IPS DF 6.9 (cell line): ENCODE results near the gene RAB28.

ENCODE experiments used
- DNase-seq: peaks from one replicate; pipeline ENCODE4 v3.0.0-alpha.2; 2013; ENCODE audit warnings: low read depth, low spot score
- H3K27ac ChIP-seq: one replicate; pipeline ENCODE4 v1.5.1; 2013; ENCODE audit warnings: low read length, control low read depth
- H3K27me3 ChIP-seq: 2 replicates; pipeline ENCODE4 v1.6.1; 2013; ENCODE audit warnings: mild to moderate bottlenecking, low read length; ENCODE audit not compliant: control insufficient read depth, insufficient read depth
- H3K36me3 ChIP-seq: 2 replicates; pipeline ENCODE4 v1.6.1; 2013; ENCODE audit warnings: low read length; ENCODE audit not compliant: control insufficient read depth, insufficient read depth
- H3K4me1 ChIP-seq: 2 replicates; pipeline ENCODE4 v1.6.1; 2013; ENCODE audit warnings: low read length; ENCODE audit not compliant: control insufficient read depth, insufficient read depth
- H3K4me3 ChIP-seq: 2 replicates; pipeline ENCODE4 v1.5.1; 2013; ENCODE audit warnings: mild to moderate bottlenecking, low read length
- H3K9me3 ChIP-seq: 2 replicates; pipeline ENCODE4 v1.6.1; 2013; ENCODE audit warnings: low read length, inconsistent platforms; ENCODE audit not compliant: control insufficient read depth, insufficient read depth
- WGBS: extraction: QIAGEN DNeasy Blood & Tissue Kit; methylation state at CpG from one replicate; pipeline ENCODE4 v1.1.7; 2013; ENCODE audit warnings: mixed read lengths, missing lambda C conversion rate; ENCODE audit not compliant: insufficient read length, insufficient coverage; 5-methylcytosine and 5-hydroxymethylcytosine counted together

The RAB28 gene

DNA sequence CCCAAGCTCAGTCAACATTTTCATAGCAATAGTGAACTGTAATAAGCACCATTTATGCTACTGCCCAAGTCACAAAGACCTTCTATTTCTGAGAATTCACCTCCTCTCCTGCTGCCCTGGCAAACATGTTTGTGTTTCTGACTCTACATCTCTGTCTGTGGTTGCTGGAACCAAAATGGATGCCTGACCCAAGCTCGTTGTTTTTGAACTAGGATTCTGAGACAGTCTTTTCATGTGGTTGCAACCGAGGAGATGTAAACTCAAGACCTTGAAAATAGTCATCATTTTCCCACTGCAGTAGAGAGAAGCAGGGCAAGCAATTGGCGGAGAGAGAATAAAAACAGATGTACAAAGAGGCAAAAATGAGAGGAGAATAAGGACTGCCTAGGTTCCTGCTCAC lies 160.2 kb downstream of the RAB28 start:
- no CpG with 5 or more reads among the region's 3 CpGs for WGBS
- H3K4me1 ChIP-seq: peaks cover 3% of the 10 kb centered on the region; the same call in 1 of the 2 replicates
- DNase-seq: no peak
- no peak overlapping the region for H3K27ac ChIP-seq
- no peaks in the 10 kb centered on the region for H3K9me3 ChIP-seq
- 0 out of 2 replicates have a peak, but pooled peaks cover 2% of the 10 kb centered on the region for H3K36me3 ChIP-seq
- no peak overlapping the region for H3K4me3 ChIP-seq
- no peaks in the 10 kb centered on the region for H3K27me3 ChIP-seq

DNA sequence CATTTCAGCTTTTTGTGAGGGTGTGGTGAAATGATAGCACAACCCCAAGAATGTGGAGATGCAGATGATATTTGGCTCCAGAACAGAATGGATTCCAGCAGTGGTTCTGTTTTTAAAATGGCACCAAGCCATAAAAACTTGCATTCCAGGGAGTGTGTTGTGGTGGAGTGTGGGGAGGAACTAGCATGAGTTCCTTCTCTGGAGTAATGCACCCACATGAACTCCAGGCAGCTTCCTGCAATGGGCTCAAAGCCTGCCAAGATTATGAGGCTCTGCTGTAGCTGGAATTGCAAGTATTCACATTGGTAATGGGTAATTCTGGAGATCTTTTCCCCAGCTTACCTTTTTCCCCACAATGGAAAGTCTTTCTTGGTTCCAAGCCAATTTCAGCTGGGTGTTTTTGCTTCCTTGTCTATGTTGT lies 161.4 kb downstream of the RAB28 start:
- Histone ChIP-seq H3K4me3 (no peak overlapping the region), H3K27ac (no peak overlapping the region), H3K4me1 (peaks cover 3% of the 10 kb centered on the region; the same call in 1 of the 2 replicates), H3K27me3 (no peaks in the 10 kb centered on the region), H3K9me3 (no peaks in the 10 kb centered on the region), H3K36me3 (0 out of 2 replicates have a peak, but pooled peaks cover 2% of the 10 kb centered on the region)
- DNase-seq: no peak
